ENCODE measurements around the gene TMEFF2. TPM values are rescaled to one million over a fixed set of nuclear protein-coding genes. Genes with fewer than 3 reads are reported as not detected.
A peak's percentile ranks its signal among the peaks of the same experiment; 100 is the strongest.
"Not testable (repeated sequence)": the region's sequence is repeated elsewhere in the genome, so short reads cannot be mapped to it uniquely, and the experiment has no call there.

TMEFF2 gene
- total RNA-seq, 1 donor, result 9.4 TPM

DNA sequence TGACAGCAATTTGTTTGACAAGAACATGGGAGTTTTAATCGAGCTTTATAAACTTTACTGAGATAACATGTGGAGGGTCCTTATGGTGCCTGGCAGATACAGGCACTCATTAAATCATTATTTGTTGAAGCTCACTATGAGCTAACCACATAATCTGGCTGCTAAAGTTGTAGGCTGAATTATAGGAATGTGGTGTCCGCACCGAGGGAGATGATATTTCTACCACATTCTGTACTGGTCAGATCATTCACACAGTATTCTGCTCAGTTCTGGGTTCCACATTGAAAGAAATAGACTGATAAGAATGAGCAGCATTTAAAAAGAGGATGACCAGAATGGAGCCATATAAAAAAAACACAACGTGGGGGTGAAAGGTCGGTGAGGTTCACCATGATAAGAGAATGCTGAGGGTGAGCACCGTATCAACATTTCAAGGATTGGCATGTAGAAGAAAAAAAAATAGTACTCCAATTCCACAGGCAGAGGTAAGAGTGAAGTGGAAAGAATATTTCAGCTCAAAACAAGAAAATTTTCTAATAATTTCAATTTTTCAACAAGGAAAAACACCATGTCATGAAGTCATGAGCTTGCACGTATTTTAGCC lies 54.4 kb downstream of the TMEFF2 start:
- H3K4me3 ChIP-seq (ENCODE audit: low read depth, low read length), result no peak overlapping the region
- DNase-seq (ENCODE audit: low read depth), result no peak
- TF ChIP-seq, protein P1, sequence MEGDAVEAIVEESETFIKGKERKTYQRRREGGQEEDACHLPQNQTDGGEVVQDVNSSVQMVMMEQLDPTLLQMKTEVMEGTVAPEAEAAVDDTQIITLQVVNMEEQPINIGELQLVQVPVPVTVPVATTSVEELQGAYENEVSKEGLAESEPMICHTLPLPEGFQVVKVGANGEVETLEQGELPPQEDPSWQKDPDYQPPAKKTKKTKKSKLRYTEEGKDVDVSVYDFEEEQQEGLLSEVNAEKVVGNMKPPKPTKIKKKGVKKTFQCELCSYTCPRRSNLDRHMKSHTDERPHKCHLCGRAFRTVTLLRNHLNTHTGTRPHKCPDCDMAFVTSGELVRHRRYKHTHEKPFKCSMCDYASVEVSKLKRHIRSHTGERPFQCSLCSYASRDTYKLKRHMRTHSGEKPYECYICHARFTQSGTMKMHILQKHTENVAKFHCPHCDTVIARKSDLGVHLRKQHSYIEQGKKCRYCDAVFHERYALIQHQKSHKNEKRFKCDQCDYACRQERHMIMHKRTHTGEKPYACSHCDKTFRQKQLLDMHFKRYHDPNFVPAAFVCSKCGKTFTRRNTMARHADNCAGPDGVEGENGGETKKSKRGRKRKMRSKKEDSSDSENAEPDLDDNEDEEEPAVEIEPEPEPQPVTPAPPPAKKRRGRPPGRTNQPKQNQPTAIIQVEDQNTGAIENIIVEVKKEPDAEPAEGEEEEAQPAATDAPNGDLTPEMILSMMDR (IDR thresholded peaks at IDR 0.05; ENCODE audit: insufficient read depth, low read length), result no peak

DNA sequence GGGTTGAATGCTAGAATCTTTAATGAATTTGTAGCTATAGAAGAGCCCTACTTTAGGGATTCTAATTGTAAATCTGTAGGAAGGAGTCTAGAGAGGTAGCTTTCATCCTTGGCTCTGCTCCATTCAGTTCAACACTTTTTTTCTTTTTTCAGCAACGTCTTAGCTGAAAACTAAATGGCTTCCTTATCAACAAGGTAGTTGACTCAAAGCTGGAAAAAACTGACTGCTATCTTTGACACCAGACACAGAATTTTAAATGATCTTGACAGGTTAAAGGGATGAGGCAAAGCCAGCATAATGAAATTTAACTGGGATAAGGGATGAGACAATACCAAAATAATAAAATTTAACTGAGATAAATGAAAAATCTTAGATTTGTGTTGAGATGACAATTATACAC lies 54.9 kb downstream of the TMEFF2 start:
- DNase-seq (ENCODE audit: low read depth), result no peak
- TF ChIP-seq, protein P1 (IDR thresholded peaks at IDR 0.05; ENCODE audit: insufficient read depth, low read length), result no peak
- H3K4me3 ChIP-seq (ENCODE audit: low read depth, low read length), result no peak overlapping the region

DNA sequence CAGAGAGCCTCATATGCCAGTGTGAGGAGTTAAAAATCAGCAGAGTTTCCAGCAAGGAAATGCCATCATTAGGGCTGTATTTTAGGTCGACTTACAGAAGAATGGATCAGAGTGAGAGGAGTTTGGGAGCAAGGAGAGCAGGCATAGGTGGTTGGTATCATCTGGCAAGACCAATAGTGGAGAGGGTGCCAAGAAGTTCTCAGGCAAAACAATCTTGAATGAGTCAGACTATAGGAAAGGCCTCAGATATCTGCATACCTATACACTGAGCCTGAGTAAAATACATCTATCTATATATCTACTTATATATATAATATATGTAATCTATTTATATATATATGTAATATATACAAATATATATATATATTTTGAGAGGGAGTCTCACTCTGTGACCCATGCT lies 57.3 kb downstream of the TMEFF2 start:
- DNase-seq (ENCODE audit: low read depth), result no peak
- H3K4me3 ChIP-seq (ENCODE audit: low read depth, low read length), result no peak overlapping the region
- TF ChIP-seq, protein P1 (IDR thresholded peaks at IDR 0.05; ENCODE audit: insufficient read depth, low read length), result no peak

DNA sequence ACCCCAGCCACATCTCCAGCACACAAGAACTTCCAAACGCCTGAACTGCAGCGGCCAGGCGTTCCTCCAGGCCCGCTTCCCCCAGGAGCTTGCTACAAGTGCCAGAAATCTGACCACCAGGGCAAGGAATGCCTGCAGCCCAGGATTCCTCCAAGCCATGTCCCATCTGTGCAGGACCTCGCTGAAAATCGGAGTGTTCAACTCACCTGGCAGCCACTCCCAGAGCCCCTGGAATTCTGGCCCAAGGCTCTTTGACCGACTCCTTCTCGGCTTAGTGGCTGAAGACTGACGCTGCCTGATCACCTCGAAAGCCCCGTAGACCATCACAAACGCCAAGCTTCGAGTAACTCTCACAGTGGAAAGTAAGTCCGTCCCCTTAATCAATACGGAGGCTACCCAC lies 62.1 kb downstream of the TMEFF2 start:
- not testable (repeated sequence) for DNase-seq (ENCODE audit: low read depth); H3K4me3 ChIP-seq (ENCODE audit: low read depth, low read length)

DNA sequence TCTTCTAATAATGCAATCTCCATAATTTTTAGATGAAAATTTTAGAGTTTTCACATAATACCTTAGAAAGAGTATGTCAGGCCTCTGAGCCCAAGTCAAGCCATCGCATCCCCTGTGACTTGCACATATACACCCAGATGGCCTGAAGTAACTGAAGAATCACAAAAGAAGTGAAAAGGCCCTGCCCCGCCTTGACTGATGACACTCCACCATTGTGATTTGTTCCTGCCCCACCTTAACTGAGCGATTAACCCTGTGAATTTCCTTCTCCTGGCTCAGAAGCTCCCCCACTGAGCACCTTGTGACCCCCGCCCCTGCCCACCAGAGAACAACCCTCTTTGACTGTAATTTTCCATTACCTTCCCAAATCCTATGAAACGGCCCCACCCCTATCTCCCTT lies 64.4 kb downstream of the TMEFF2 start:
- H3K4me3 ChIP-seq (ENCODE audit: low read depth, low read length); DNase-seq (ENCODE audit: low read depth): not testable (repeated sequence)

DNA sequence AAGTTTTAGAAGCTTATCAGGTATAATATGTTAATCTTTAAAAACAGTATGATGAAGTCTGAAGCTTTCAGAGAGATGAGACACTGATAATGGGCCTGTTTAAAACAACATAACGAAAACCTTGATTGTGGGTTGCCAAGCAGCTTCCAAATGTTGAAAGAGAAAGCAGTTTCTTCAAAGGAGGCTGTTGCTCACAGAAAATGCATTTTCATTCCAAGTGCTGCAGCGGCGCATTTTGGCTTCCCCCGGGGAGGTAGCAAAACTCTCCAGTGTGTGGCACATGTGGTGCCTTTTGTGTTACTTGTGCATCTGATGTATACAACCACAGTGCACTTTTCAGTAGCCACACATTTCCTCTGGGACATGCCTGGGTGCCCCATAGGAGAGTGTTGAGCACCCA lies 66.1 kb downstream of the TMEFF2 start:
- peak; percentile 28 for DNase-seq (ENCODE audit: low read depth)
- TF ChIP-seq, protein P1 (IDR thresholded peaks at IDR 0.05; ENCODE audit: insufficient read depth, low read length), result no peak

DNA sequence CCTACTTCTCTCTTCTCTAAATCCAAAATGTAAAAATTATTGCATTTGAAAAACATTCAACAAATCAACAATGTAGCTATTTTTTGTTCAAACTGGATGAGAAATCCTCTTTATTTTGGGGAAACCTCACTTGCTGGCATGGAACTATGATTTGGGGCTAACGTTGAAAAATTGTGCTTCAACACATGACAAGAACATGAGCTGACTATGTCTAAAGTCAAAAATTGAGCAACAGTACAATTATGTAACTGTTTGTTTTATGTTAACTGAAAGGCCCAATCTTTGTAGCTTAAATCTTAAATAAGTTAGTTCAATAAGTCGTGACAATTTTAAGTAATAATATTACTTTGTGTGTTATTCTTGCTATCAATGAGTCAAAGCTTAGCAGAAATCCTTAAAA lies 67.3 kb downstream of the TMEFF2 start:
- peak; percentile 14 for DNase-seq (ENCODE audit: low read depth)
- H3K4me3 ChIP-seq (ENCODE audit: low read depth, low read length), result no peak overlapping the region
- TF ChIP-seq, protein P1 (IDR thresholded peaks at IDR 0.05; ENCODE audit: insufficient read depth, low read length), result no peak

More for the DNA sequence above, 66.1 kb downstream of the TMEFF2 start:
- no peak overlapping the region for H3K4me3 ChIP-seq (ENCODE audit: low read depth, low read length)

DNA sequence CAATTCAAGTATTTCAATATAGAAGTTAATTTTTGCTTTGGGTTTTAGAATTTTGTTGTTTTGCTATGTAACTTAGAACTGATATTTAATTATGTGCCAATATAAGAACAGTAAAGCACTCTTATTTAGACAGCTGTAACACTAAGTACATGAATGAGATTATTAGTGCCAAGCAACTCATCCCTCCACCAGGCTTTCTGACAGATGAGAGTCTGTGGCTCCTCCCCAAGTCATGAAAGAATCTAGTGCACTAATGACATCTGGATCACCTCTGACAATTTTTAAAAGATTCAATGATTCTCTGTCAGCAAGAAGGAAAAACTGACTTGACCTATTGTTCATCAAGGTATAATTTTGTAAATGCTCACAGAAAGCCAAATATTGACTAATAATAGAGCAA lies 67.8 kb downstream of the TMEFF2 start:
- no peak for DNase-seq (ENCODE audit: low read depth)
- H3K4me3 ChIP-seq (ENCODE audit: low read depth, low read length), result no peak overlapping the region
- TF ChIP-seq, protein P1 (IDR thresholded peaks at IDR 0.05; ENCODE audit: insufficient read depth, low read length), result no peak
